Right atrium auricular region (tissue), 2 donors: ENCODE data around the gene TRAM2. TPM values are rescaled to one million over a fixed set of nuclear protein-coding genes. Genes with fewer than 3 reads are reported as not detected.

Source experiments
- DNase-seq: peaks from one replicate; pipeline ENCODE4 v3.0.0-alpha.2; 2019; ENCODE audit warnings: low spot score
- H3K27ac ChIP-seq, 2 donors: fragments of 200-600 bp; sonication (generic); 1 replicate in 1 of 2; 2 replicates in 1 of 2; pipeline ENCODE4 v1.5.1; 2016 to 2019
- H3K27me3 ChIP-seq, 2 donors: fragments of 200-600 bp; sonication (generic); one replicate each; pipeline versions ENCODE4 v1.5.1 to v1.6.0; 2017 to 2019
- H3K36me3 ChIP-seq: fragments of 200-600 bp; sonication (generic); one replicate; pipeline ENCODE4 v1.5.1; 2016
- H3K4me1 ChIP-seq, 2 donors: fragments of 200-600 bp; sonication (generic); one replicate each; pipeline versions ENCODE4 v1.5.1 to v1.6.0; 2017 to 2019
- H3K4me3 ChIP-seq, 2 donors: fragments of 200-600 bp; sonication (generic); 1 replicate in 1 of 2; 2 replicates in 1 of 2; pipeline ENCODE4 v1.5.1; 2017 to 2019; ENCODE audit warnings: mild to moderate bottlenecking in 1 of 2, moderate library complexity in 1 of 2
- H3K9me3 ChIP-seq, 2 donors: fragments of 200-600 bp; sonication (generic); one replicate each; pipeline ENCODE4 v1.5.1; 2019
- CTCF ChIP-seq, 2 donors: fragments of 200-600 bp; sonication (generic); IDR thresholded peaks; one replicate each; pipeline ENCODE4 v1.5.1; 2019; ENCODE audit warnings: antibody characterized with exemption in 2 of 2
- total RNA-seq, 2 donors: library from RNA; depleted of rRNA; stranded (reverse); fragments of >200 nt; gene quantifications; one replicate each; pipeline ENCODE4 v1.1.0, GENCODE V29; 2016

Gene TRAM2
- total RNA-seq, 2 donors from 2014 or later, result 10.3 to 15.9 TPM

DNA sequence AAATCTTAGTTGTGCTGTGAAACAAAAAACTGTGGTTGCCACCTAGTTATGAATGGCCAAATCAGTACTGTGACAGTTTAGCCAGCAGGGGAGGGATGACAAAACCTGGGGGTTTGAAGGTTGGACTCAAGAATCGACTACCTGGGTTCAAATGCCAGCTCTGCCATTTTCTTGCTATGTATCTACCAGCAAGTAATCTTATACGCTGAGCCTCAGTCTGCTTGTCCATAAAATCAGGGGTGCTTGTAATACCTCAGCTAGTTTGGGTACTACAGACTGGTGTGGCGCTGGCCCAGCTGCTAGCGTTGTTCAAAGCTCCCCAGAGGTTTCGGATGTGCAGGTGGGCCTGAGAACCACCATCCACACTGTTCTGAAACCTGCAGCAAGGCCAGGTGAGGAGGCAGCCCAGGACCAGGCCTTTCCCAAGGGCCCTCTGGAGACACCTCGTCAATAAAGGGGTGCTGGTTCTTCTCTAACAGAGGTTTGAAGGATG lies 40.4 kb downstream of the TRAM2 start:
- no peak for DNase-seq
- H3K4me3 ChIP-seq, result no peak overlapping the region
- no peaks in the 10 kb centered on the region for H3K9me3 ChIP-seq
- H3K4me1 ChIP-seq, result peaks cover 0 to 54% of the 10 kb centered on the region in 2 donors
- H3K27me3 ChIP-seq, result no peaks in the 10 kb centered on the region
- H3K27ac ChIP-seq, result no peak overlapping the region
- no peak for TF ChIP-seq CTCF (IDR thresholded peaks at IDR 0.05)
- H3K36me3 ChIP-seq, result peaks cover 15% of the 10 kb centered on the region

DNA sequence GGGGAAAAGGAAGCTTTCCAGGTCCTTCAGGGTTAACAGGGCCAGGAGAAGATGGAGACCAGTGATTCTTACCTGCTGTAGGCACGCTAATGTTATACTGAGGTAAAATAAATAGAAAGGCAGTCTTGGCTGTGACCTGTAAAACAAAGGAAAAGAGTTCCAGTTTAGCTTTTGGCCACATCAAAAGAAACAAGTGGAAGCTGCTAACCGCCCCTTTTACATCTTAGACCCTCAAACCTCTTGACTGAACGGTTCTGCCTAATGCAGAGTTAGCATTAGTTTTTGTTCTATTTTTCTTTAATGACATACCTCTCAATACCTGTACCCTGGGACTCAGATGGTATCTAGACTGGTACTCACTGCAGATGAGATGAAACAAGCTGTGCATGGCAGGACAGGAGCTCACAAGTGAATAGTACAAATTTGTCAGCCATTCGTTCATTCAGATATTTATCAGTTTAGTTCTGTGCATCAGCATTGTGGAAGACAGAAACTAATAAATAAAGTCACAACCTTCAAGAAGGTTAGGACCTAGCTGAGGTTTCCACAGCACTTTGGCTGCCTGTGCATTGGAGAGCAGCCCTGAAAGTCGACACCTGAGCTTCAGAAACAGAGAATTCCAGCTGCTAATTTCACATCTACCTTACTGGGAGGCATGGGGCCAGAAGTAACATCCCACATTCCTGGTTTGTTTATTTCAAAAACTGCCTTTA lies 41.0 kb downstream of the TRAM2 start:
- H3K27me3 ChIP-seq, result no peaks in the 10 kb centered on the region
- no peak overlapping the region for H3K4me3 ChIP-seq
- no peak for TF ChIP-seq CTCF (IDR thresholded peaks at IDR 0.05)
- H3K27ac ChIP-seq, result no peak overlapping the region
- peaks cover 0 to 48% of the 10 kb centered on the region in 2 donors for H3K4me1 ChIP-seq
- H3K9me3 ChIP-seq, result no peaks in the 10 kb centered on the region
- DNase-seq, result no peak
- peaks cover 15% of the 10 kb centered on the region for H3K36me3 ChIP-seq

GRCh38 chr6:52534966-52535390 lies 41.9 kb downstream of the TRAM2 start:
- Histone ChIP-seq H3K36me3 (peaks cover 15% of the 10 kb centered on the region), H3K27ac (no peak overlapping the region), H3K4me1 (peaks cover 0 to 39% of the 10 kb centered on the region in 2 donors), H3K4me3 (no peak overlapping the region), H3K9me3 (no peaks in the 10 kb centered on the region), H3K27me3 (no peaks in the 10 kb centered on the region)
- DNase-seq, result no peak
- no peak for TF ChIP-seq CTCF (IDR thresholded peaks at IDR 0.05)

GRCh38 chr6:52534363-52534762 lies 42.5 kb downstream of the TRAM2 start:
- H3K27ac ChIP-seq, result no peak overlapping the region
- H3K9me3 ChIP-seq, result no peaks in the 10 kb centered on the region
- no peak overlapping the region for H3K4me3 ChIP-seq
- TF ChIP-seq CTCF (IDR thresholded peaks at IDR 0.05), result no peak
- no peak for DNase-seq
- no peaks in the 10 kb centered on the region for H3K27me3 ChIP-seq
- peaks cover 18% of the 10 kb centered on the region for H3K36me3 ChIP-seq
- peaks cover 0 to 33% of the 10 kb centered on the region in 2 donors for H3K4me1 ChIP-seq

GRCh38 chr6:52533491-52533890 lies 43.4 kb downstream of the TRAM2 start:
- TF ChIP-seq CTCF (IDR thresholded peaks at IDR 0.05), result no peak
- H3K4me3 ChIP-seq, result no peak overlapping the region
- no peak overlapping the region for H3K27ac ChIP-seq
- peaks cover 22% of the 10 kb centered on the region for H3K36me3 ChIP-seq
- H3K27me3 ChIP-seq, result no peaks in the 10 kb centered on the region
- no peak for DNase-seq
- H3K9me3 ChIP-seq, result no peaks in the 10 kb centered on the region
- H3K4me1 ChIP-seq, result peaks cover 0 to 25% of the 10 kb centered on the region in 2 donors
